NCI-H526 (cell line): ENCODE measurements around the gene SMC2.

Source experiments
- DNase-seq, 2 experiments: peaks; one replicate each; lab custom pipeline; 2025; lab: John Stamatoyannopoulos, UW

Gene SMC2

DNA sequence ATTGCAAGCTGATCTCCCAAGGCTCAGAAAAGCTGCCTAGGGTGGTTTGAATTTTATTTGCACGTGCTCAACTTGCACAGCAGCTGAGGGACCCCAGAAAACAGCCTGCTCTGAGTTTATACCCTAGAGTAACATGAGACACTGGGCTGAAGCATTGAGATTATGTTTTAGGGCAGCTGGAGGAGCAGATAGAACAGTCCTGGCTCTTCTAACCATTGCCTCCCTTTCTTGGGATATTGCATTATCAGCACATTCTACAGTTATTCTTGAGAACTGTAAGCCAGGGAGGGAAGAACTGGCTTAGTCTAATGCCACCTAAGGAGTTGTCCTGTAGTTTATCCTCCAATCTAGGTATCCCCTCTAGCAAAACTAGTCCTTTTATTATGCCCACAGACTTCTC is 10.3 kb downstream of the SMC2 start:
- DNase-seq: peak; percentile 45 to 79

DNA sequence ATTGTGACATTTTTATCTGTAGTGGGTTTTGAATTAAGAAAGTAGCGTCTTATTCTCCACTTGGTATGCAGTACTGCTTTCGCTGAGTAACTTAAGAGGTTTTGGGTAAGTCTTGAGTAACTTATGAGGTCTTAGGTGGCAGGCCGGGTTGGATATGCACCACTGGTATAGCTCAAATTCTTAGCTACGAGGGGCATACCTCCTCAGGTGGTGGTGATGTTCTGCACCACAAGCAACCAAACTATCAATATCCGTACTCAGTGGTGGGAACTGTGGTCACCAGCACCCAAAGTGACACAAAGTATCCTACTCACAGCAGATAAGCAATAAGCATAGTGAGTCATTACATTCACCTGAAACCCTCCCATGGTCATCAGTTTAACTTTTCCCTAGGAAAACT is 13.7 kb downstream of the SMC2 start:
- DNase-seq: no peak

GRCh38 chr9:104108315-104108714 is 14.2 kb downstream of the SMC2 start:
- no peak for DNase-seq

DNA sequence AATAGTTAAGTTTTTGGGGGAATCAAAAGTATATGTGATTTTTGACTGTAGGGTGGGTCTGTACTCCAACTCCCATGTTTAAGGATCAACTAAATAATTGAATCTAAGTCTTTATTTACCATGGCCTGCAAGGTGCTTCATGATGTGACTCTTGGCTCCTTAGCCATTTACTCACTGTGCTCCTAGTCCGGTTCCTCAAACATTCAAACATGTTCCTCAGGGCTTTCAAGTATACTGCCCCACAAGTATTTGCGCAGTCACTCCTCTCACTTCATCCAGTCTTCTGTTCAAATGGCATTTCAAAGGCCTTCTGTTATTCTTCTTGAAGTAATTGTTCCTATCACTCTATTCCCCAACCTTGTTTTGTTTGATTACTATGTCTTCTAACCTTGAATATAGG is 16.4 kb downstream of the SMC2 start:
- DNase-seq: no peak

DNA sequence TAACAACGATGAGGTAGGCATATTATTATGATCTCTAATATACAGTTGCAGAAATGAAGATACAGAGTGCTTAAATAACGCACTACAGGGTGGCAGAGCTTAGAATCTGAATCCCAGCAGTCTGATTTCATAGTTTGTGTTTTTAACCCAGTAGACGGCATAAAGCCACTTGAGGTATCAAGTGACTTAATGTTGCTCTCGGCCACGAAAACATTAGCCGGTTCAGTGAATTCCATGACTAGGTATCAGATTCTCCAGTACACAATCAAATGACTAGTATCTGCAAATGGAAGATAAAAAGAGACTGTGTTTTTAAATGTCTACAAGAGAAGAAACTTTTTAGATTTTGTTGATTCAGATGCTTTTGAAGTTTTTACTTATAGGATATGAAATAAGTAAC is 24.8 kb downstream of the SMC2 start:
- no peak for DNase-seq

DNA sequence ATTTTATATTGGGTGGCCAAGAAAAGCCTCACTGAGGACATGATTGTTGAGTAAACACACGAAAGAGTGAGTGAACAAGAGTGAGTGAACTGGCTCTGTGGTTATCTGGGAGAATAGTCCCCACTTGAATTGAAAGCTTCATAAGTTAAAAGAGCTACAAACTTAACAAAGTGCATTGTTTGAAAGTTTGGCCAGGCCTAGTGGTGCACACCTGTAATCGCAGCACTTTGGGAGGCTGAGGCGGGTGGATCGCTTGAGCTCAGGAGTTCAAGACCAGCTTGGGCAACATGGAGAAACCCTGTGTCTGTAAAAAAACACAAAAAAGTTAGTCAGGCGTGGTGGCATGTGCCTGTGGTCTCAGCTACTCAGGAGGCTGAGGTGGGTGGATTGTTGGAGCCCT is 26.9 kb downstream of the SMC2 start:
- no peak for DNase-seq

DNA sequence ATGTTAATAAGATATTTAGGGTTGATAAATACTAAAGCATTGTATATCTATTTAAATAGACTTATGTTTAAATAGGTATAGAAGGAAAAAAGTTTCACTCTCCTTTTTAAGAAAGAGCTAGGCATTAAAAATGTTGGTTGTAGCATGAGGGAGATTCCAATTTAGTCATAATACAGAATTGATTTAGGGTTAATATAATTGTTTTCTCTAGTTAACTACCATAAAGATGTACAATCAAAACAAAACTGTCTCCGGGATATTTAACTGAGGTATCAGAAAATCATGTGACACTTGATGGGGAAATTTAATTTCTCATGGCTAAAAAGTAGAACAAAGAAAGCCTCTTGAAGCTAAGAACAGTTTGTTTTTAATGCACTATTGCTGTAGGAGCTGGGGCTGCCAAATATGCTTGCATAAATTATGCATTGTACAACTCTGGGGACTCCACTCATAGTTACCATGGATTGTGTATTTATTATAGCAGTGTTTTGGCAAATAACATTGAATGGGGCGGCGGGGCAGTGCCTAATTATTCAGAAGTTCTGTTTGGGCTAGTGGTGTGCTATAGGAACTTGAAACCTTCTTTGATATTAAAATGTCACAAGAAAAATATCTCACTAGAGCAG is 44.2 kb downstream of the SMC2 start:
- DNase-seq: no peak

- DNase-seq: no peak
Measured at GRCh38 chr9:104142799-104143549, 48.9 kb downstream of the SMC2 start.

- no peak for DNase-seq
Measured at GRCh38 chr9:104143550-104143910, 49.4 kb downstream of the SMC2 start.

DNA sequence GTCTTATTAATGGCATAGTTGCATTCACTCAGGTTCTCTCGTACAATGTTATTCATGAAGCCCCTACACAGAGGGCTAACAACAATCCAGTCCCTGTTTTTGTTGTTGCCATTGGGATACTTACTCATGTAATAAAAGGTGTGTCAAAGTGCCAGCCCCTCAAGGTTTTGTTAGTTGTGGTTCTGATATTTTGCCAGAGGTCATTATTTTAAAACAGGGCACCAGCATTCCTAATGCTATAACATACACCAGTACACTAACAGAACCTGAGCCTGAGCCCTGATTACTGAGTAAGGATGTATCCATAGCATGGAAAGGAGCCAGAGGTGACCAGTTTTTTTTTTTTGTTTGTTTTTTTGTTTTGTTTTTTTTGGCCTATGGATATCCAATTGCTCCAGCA is 50.2 kb downstream of the SMC2 start:
- DNase-seq: no peak

GRCh38 chr9:104173067-104173466 is 79.0 kb downstream of the SMC2 start:
- no peak for DNase-seq

DNA sequence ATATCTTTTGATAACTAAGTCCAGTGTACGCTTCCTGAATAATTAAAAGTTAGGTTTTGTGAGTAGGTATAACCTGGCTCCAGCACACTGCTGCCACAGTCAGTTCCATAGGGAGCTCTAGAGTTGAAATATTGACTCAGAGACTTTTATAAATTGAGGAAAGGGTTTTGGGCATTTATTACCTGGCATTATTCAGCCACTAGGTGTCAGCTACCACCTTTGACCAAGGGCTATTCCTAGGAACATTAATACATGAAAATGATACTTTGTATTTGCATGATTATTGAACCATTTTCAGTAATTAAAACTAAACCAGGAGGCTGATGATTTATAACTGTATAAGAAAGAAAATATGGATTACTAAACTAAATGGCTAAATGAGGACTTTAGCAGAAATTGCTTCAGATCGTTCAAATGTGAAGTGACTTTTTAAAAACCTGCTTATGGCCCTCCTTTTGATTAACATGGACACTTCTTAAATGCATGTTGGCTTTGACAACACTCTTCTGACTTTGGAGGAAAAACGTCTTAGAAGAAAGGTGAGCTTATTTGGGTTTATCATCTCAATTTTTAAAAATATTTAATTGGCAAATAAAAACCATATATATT is 83.0 kb downstream of the SMC2 start:
- peak in 1 of 2 experiments; percentile 50 for DNase-seq

DNA sequence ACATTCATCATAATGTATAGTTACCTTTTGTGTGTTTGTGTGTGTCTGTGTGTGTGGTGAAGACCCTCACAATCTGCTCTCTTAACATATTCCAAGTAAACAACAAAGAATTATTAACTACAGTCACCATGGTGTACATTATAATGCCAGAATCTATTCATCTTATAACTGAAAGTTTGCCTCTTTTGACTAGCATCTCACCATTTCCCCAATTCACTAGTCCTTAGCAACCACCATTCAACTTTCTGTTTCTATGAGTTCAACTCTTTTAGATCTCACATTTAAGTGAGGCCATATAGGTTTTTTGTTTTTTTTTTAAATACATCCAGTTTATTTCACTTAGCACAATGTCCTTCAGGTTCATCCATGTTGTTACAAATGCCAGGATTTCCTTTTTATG is 83.6 kb downstream of the SMC2 start:
- no peak for DNase-seq
